ENCODE results near the gene SESN3. TPM values are rescaled to one million over a fixed set of nuclear protein-coding genes. Genes with fewer than 3 reads are reported as not detected.

Gene SESN3
- polyA plus RNA-seq, 1 of the 3 experiments (the other 2 are of a cell fraction) = 1.7 TPM

GRCh38 chr11:95163106-95163505 is 67.9 kb downstream of the SESN3 start:
- H3K9me2 ChIP-seq = no peaks in the 10 kb centered on the region
- H2AFZ ChIP-seq (ENCODE audit: low read depth) = no peak overlapping the region
- no peak overlapping the region for H3K27ac ChIP-seq (ENCODE audit: low read depth in 2 of 2, low read length in 1 of 2)
- H4K20me1 ChIP-seq (ENCODE audit: insufficient read depth) = no peaks in the 10 kb centered on the region
- no peaks in the 10 kb centered on the region for H3F3A ChIP-seq (replicated peaks; ENCODE audit: insufficient read depth)
- no peaks in the 10 kb centered on the region for H3K9me3 ChIP-seq
- POLR2A ChIA-PET = no interaction called here
- no peaks in the 10 kb centered on the region for H3K79me2 ChIP-seq (ENCODE audit: insufficient read depth)
- no peak overlapping the region for H3K9ac ChIP-seq
- 81% methylated on average over 4 of the region's 4 CpGs for WGBS (ENCODE audit: low lambda C conversion rate)
- peaks cover 0 to 3% of the 10 kb centered on the region in 2 experiments for H3K36me3 ChIP-seq (replicated peaks in 1 of 2; ENCODE audit: control insufficient read depth in 1 of 2, insufficient read depth in 2 of 2, low read length in 1 of 2)
- no peaks in the 10 kb centered on the region for H3K4me1 ChIP-seq (ENCODE audit: control insufficient read depth in 1 of 2, insufficient read depth in 2 of 2, low read depth in 1 of 2, low read length in 1 of 2)
- DNase-seq = no peak
- TF ChIP-seq, protein P1, sequence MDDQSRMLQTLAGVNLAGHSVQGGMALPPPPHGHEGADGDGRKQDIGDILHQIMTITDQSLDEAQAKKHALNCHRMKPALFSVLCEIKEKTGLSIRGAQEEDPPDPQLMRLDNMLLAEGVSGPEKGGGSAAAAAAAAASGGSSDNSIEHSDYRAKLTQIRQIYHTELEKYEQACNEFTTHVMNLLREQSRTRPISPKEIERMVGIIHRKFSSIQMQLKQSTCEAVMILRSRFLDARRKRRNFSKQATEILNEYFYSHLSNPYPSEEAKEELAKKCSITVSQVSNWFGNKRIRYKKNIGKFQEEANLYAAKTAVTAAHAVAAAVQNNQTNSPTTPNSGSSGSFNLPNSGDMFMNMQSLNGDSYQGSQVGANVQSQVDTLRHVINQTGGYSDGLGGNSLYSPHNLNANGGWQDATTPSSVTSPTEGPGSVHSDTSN (IDR thresholded peaks at IDR 0.05) = no peak
- no peak for TF ChIP-seq SMC3 (IDR thresholded peaks at IDR 0.05; ENCODE audit: low read depth, low read length)
- TF ChIP-seq NFIC (IDR thresholded peaks at IDR 0.05; ENCODE audit: borderline replicate concordance) = no peak
- no peak for TF ChIP-seq MXI1 (IDR thresholded peaks at IDR 0.05; ENCODE audit: low read depth, low read length)
- TF ChIP-seq TEAD4 (IDR thresholded peaks at IDR 0.05; ENCODE audit: borderline replicate concordance, insufficient read depth) = no peak
- TF ChIP-seq RXRA (IDR thresholded peaks at IDR 0.05; ENCODE audit: borderline replicate concordance, low read depth) = no peak
- no peak for TF ChIP-seq JUND (IDR thresholded peaks at IDR 0.05)
- CTCF ChIA-PET = interaction anchor here (1.2 to 5.1 kb wide), 2 partner anchors 9 to 602 kb away, joined by 4 to 25 read pairs; no protein-coding TSS in a partner anchor
- H3K4me2 ChIP-seq = no peak overlapping the region
- no peaks in the 10 kb centered on the region for H3K27me3 ChIP-seq (ENCODE audit: insufficient read depth)
- H3K4me3 ChIP-seq (ENCODE audit: low read depth in 2 of 2, low read length in 1 of 2) = no peak overlapping the region

- Histone ChIP-seq H3K27ac (ENCODE audit: low read depth in 2 of 2, low read length in 1 of 2) (no peak overlapping the region), H3K4me3 (ENCODE audit: low read depth in 2 of 2, low read length in 1 of 2) (no peak overlapping the region), H3K36me3 (replicated peaks in 1 of 2; ENCODE audit: control insufficient read depth in 1 of 2, insufficient read depth in 2 of 2, low read length in 1 of 2) (no peaks in the 10 kb centered on the region), H2AFZ (ENCODE audit: low read depth) (no peak overlapping the region), H3F3A (replicated peaks; ENCODE audit: insufficient read depth) (peaks cover 4% of the 10 kb centered on the region), H3K4me2 (no peak overlapping the region), H3K79me2 (ENCODE audit: insufficient read depth) (no peaks in the 10 kb centered on the region), H3K9me3 (no peaks in the 10 kb centered on the region), H3K9me2 (no peaks in the 10 kb centered on the region), H4K20me1 (ENCODE audit: insufficient read depth) (no peaks in the 10 kb centered on the region), H3K27me3 (ENCODE audit: insufficient read depth) (no peaks in the 10 kb centered on the region), H3K9ac (no peak overlapping the region), H3K4me1 (ENCODE audit: control insufficient read depth in 1 of 2, insufficient read depth in 2 of 2, low read depth in 1 of 2, low read length in 1 of 2) (no peaks in the 10 kb centered on the region)
- POLR2A ChIA-PET = no interaction called here
- WGBS (ENCODE audit: low lambda C conversion rate) = 100% methylated on average over 1 of the region's 1 CpG
- CTCF ChIA-PET = interaction anchor here (1.3 to 9.4 kb wide), 2 partner anchors 9 to 545 kb away, joined by 3 to 159 read pairs; no protein-coding TSS in a partner anchor
- DNase-seq = no peak
- no peak for TF ChIP-seq RXRA (IDR thresholded peaks at IDR 0.05; ENCODE audit: borderline replicate concordance, low read depth)
- no peak for TF ChIP-seq CHD2 (IDR thresholded peaks at IDR 0.05; ENCODE audit: low read length, partially characterized antibody)
- TF ChIP-seq, protein P2, sequence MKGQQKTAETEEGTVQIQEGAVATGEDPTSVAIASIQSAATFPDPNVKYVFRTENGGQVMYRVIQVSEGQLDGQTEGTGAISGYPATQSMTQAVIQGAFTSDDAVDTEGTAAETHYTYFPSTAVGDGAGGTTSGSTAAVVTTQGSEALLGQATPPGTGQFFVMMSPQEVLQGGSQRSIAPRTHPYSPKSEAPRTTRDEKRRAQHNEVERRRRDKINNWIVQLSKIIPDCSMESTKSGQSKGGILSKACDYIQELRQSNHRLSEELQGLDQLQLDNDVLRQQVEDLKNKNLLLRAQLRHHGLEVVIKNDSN (IDR thresholded peaks at IDR 0.05; ENCODE audit: borderline replicate concordance, low read depth) = no peak
- no peak for TF ChIP-seq TAF1 (IDR thresholded peaks at IDR 0.05; ENCODE audit: borderline replicate concordance, low read depth, low read length)
- TF ChIP-seq, protein P3, sequence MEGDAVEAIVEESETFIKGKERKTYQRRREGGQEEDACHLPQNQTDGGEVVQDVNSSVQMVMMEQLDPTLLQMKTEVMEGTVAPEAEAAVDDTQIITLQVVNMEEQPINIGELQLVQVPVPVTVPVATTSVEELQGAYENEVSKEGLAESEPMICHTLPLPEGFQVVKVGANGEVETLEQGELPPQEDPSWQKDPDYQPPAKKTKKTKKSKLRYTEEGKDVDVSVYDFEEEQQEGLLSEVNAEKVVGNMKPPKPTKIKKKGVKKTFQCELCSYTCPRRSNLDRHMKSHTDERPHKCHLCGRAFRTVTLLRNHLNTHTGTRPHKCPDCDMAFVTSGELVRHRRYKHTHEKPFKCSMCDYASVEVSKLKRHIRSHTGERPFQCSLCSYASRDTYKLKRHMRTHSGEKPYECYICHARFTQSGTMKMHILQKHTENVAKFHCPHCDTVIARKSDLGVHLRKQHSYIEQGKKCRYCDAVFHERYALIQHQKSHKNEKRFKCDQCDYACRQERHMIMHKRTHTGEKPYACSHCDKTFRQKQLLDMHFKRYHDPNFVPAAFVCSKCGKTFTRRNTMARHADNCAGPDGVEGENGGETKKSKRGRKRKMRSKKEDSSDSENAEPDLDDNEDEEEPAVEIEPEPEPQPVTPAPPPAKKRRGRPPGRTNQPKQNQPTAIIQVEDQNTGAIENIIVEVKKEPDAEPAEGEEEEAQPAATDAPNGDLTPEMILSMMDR (IDR thresholded peaks at IDR 0.05) = no peak
Measured at GRCh38 chr11:95161248-95161647, 69.8 kb downstream of the SESN3 start.

Data from SK-N-SH (cell line).